Caco-2 (cell line): Measurements from ENCODE around the gene P4HA2. TPM values are rescaled to one million over a fixed set of nuclear protein-coding genes. Genes with fewer than 3 reads are reported as not detected.

ENCODE experiments used
- BruUV-seq: library from RNA; stranded (reverse); fragments of 400-500 nt; replicated peaks from 2 replicates; lab custom pipeline; 2021; lab: Mats Ljungman, UMichigan
- CTCF ChIA-PET: fragments of 300-600 bp; sonication (Branson Sonifier 250); formaldehyde crosslinking; loops from one replicate; lab custom pipeline; 2022; ENCODE audit warnings: antibody characterized with exemption; lab: Charles Lee
- POLR2A ChIA-PET: fragments of 300-600 bp; sonication (Branson Sonifier 250); formaldehyde crosslinking; loops from one replicate; lab custom pipeline; 2022; ENCODE audit warnings: antibody characterized with exemption; lab: Charles Lee
- DNase-seq, 2 experiments: peaks; one replicate each; pipeline versions ENCODE4 v3.0.0 to v3.0.0-alpha.2; 2020 to 2022
- H3K27me3 ChIP-seq: replicated peaks from 2 replicates; pipeline ENCODE4 v1.6.0; 2011; ENCODE audit warnings: low read length; ENCODE audit not compliant: control insufficient read depth, insufficient read depth
- H3K36me3 ChIP-seq: 2 replicates; pipeline ENCODE4 v1.5.1; 2011; ENCODE audit warnings: low read length; ENCODE audit not compliant: control insufficient read depth, insufficient read depth
- H3K4me1 ChIP-seq: fragments of 250-450 bp; sonication (Bioruptor Pico); 2 replicates; pipeline ENCODE4 v1.5.1; 2020; ENCODE audit warnings: mild to moderate bottlenecking
- H3K4me3 ChIP-seq: 2 replicates; pipeline ENCODE4 v1.5.1; 2011; ENCODE audit warnings: low read depth, mild to moderate bottlenecking, control low read depth, low read length
- H3K9me3 ChIP-seq: fragments of 250-450 bp; sonication (Bioruptor Pico); 2 replicates; pipeline ENCODE4 v1.5.1; 2020; ENCODE audit warnings: mild to moderate bottlenecking, moderate library complexity
- H3K27ac Mint-ChIP-seq: one replicate; pipeline ENCODE4 v1.8.0; 2022; ENCODE audit warnings: mixed read lengths; ENCODE audit not compliant: unreplicated experiment
- H3K27me3 Mint-ChIP-seq: one replicate; pipeline ENCODE4 v1.8.0; 2022; ENCODE audit warnings: mixed read lengths; ENCODE audit not compliant: insufficient read depth, unreplicated experiment
- H3K36me3 Mint-ChIP-seq: one replicate; pipeline ENCODE4 v1.8.0; 2022; ENCODE audit warnings: mild to moderate bottlenecking, mixed read lengths; ENCODE audit not compliant: insufficient read depth, unreplicated experiment
- H3K4me1 Mint-ChIP-seq: one replicate; pipeline ENCODE4 v1.8.0; 2022; ENCODE audit warnings: low read depth, mixed read lengths; ENCODE audit not compliant: unreplicated experiment
- H3K4me3 Mint-ChIP-seq: one replicate; pipeline ENCODE4 v1.8.0; 2022; ENCODE audit warnings: mild to moderate bottlenecking, moderate library complexity, mixed read lengths; ENCODE audit not compliant: unreplicated experiment
- H3K9me3 Mint-ChIP-seq: one replicate; pipeline ENCODE4 v1.8.0; 2022; ENCODE audit warnings: mixed read lengths; ENCODE audit not compliant: unreplicated experiment
- CTCF ChIP-seq, 2 experiments: fragments of 200-600 bp in 1 of 2; IDR thresholded peaks; 1 replicate in 1 of 2; 2 replicates in 1 of 2; pipeline versions ENCODE4 v1.5.1 to v1.8.0; 2011 to 2022; ENCODE audit warnings: antibody characterized with exemption in 1 of 2, control low read depth in 1 of 2, inconsistent platforms in 1 of 2, low read depth in 1 of 2, low read length in 1 of 2, mild to moderate bottlenecking in 1 of 2, moderate library complexity in 1 of 2; ENCODE audit not compliant: insufficient read depth in 1 of 2, severe bottlenecking in 1 of 2, unreplicated experiment in 1 of 2
- intact Hi-C: fragments of 100-400 bp; cut with micrococcal nuclease; formaldehyde crosslinking; loops from one replicate; pipeline ENCODE4 v1.10.0; 2022; ENCODE audit not compliant: unreplicated experiment
- total RNA-seq: library from RNA; stranded (reverse); gene quantifications from 2 replicates; pipeline ENCODE4 v1.2.3, GENCODE V29; 2022

The P4HA2 gene
- total RNA-seq, 1 experiment from 2014 or later: 41.0 TPM

- ChIA-PET CTCF (no interaction called here), POLR2A (no interaction called here)
- no peaks in the 10 kb centered on the region for H3K9me3 Mint-ChIP-seq
- no peak for TF ChIP-seq CTCF (IDR thresholded peaks at IDR 0.05; ENCODE audit: insufficient read depth in 1 of 2, low read depth in 1 of 2, low read length in 1 of 2, severe bottlenecking in 1 of 2, unreplicated experiment in 1 of 2)
- no peaks in the 10 kb centered on the region for H3K4me1 Mint-ChIP-seq
- no peaks in the 10 kb centered on the region for H3K27me3 Mint-ChIP-seq
- no peak for DNase-seq
- no TSS peak for BruUV-seq
- H3K27ac Mint-ChIP-seq: no peak overlapping the region
- H3K4me3 Mint-ChIP-seq: no peak overlapping the region
- no peaks in the 10 kb centered on the region for H3K36me3 Mint-ChIP-seq
- Histone ChIP-seq H3K36me3 (no peaks in the 10 kb centered on the region), H3K9me3 (no peaks in the 10 kb centered on the region; the same call in 1 of the 2 replicates), H3K27me3 (no peaks in the 10 kb centered on the region), H3K4me3 (no peak overlapping the region), H3K4me1 (no peaks in the 10 kb centered on the region)
- intact Hi-C loops: no loop called here
These were observed 7.2 kb downstream of the P4HA2 start for GRCh38 chr5:132220491-132220890.

- intact Hi-C loops: no loop called here
- Mint-ChIP-seq H3K36me3 (no peaks in the 10 kb centered on the region), H3K27me3 (no peaks in the 10 kb centered on the region), H3K27ac (no peak overlapping the region), H3K9me3 (no peaks in the 10 kb centered on the region), H3K4me3 (no peak overlapping the region), H3K4me1 (no peaks in the 10 kb centered on the region)
- Histone ChIP-seq H3K4me3 (no peak overlapping the region), H3K4me1 (no peaks in the 10 kb centered on the region), H3K9me3 (no peaks in the 10 kb centered on the region; the same call in 1 of the 2 replicates), H3K36me3 (no peaks in the 10 kb centered on the region), H3K27me3 (no peaks in the 10 kb centered on the region)
- no peak for DNase-seq
- TF ChIP-seq CTCF (IDR thresholded peaks at IDR 0.05; ENCODE audit: insufficient read depth in 1 of 2, low read depth in 1 of 2, low read length in 1 of 2, severe bottlenecking in 1 of 2, unreplicated experiment in 1 of 2): no peak
- no TSS peak for BruUV-seq
- ChIA-PET POLR2A (no interaction called here), CTCF (no interaction called here)
These were observed 7.7 kb downstream of the P4HA2 start for GRCh38 chr5:132219981-132220380.

- DNase-seq: no peak
- no peaks in the 10 kb centered on the region for H3K4me1 Mint-ChIP-seq
- POLR2A ChIA-PET: no interaction called here
- CTCF ChIA-PET: no interaction called here
- H3K4me3 ChIP-seq: no peak overlapping the region
- no peak overlapping the region for H3K27ac Mint-ChIP-seq
- H3K36me3 ChIP-seq: no peaks in the 10 kb centered on the region
- H3K27me3 Mint-ChIP-seq: no peaks in the 10 kb centered on the region
- no peaks in the 10 kb centered on the region for H3K4me1 ChIP-seq
- intact Hi-C loops: no loop called here
- no peaks in the 10 kb centered on the region for H3K36me3 Mint-ChIP-seq
- no peak overlapping the region for H3K4me3 Mint-ChIP-seq
- BruUV-seq: no TSS peak
- no peaks in the 10 kb centered on the region for H3K27me3 ChIP-seq
- no peaks in the 10 kb centered on the region for H3K9me3 Mint-ChIP-seq
- TF ChIP-seq CTCF (IDR thresholded peaks at IDR 0.05; ENCODE audit: insufficient read depth in 1 of 2, low read depth in 1 of 2, low read length in 1 of 2, severe bottlenecking in 1 of 2, unreplicated experiment in 1 of 2): no peak
- no peaks in the 10 kb centered on the region; the same call in 1 of the 2 replicates for H3K9me3 ChIP-seq
These were observed 8.2 kb downstream of the P4HA2 start for GRCh38 chr5:132219289-132219970.
